Gastrocnemius medialis (tissue), 4 donors: Measurements from ENCODE around the gene AGPAT3. TPM values are rescaled to one million over a fixed set of nuclear protein-coding genes. Genes with fewer than 3 reads are reported as not detected.

Source experiments
- ATAC-seq, 2 donors: fragments of 150-250 bp; one replicate each; pipeline ENCODE4 v1.9.1; 2016
- DNase-seq, 2 donors: peaks; one replicate each; pipeline ENCODE4 v3.0.0-alpha.2; 2019
- H3K27ac ChIP-seq, 4 donors: fragments of 200-600 bp; sonication (generic); 1 replicate in 1 of 4; 2 replicates in 3 of 4; pipeline ENCODE4 v1.5.1; 2016 to 2018; ENCODE audit warnings: mild to moderate bottlenecking in 2 of 4, moderate library complexity in 1 of 4
- H3K27me3 ChIP-seq, 3 donors: fragments of 200-600 bp; sonication (generic) in 2 of 3; 1 replicate in 1 of 3; 2 replicates in 2 of 3; pipeline versions ENCODE4 v1.5.1 to v1.6.0; 2016 to 2019; ENCODE audit warnings: mild to moderate bottlenecking in 1 of 3, moderate library complexity in 1 of 3
- H3K36me3 ChIP-seq, 2 donors: fragments of 200-600 bp; sonication (generic) in 1 of 2; one replicate each; pipeline ENCODE4 v1.5.1; 2017 to 2018
- H3K4me1 ChIP-seq, 2 donors: fragments of 200-600 bp; sonication (generic) in 1 of 2; one replicate each; pipeline ENCODE4 v1.5.1; 2016 to 2017; ENCODE audit warnings: mild to moderate bottlenecking in 2 of 2
- H3K4me3 ChIP-seq, 4 donors: fragments of 200-600 bp; sonication (generic) in 3 of 4; 1 replicate in 1 of 4; 2 replicates in 3 of 4; pipeline ENCODE4 v1.5.1; 2016 to 2019; ENCODE audit warnings: mild to moderate bottlenecking in 2 of 4
- H3K9me3 ChIP-seq, 3 donors: fragments of 200-600 bp; sonication (generic) in 2 of 3; 1 replicate in 1 of 3; 2 replicates in 2 of 3; pipeline ENCODE4 v1.5.1; 2016 to 2019
- CTCF ChIP-seq, 5 experiments: fragments of 450-650 bp in 3 of 5; fragments of 200-600 bp in 2 of 5; sonication (generic) in 2 of 5; IDR thresholded peaks in 4 of 5; conservative IDR thresholded peaks in 1 of 5; 1 replicate in 4 of 5; 2 replicates in 1 of 5; pipeline ENCODE4 v1.5.1; 2016 to 2019; ENCODE audit warnings: antibody characterized with exemption in 5 of 5, mild to moderate bottlenecking in 3 of 5, moderate library complexity in 3 of 5
- POLR2A ChIP-seq, 2 donors: fragments of 450-650 bp; IDR thresholded peaks; one replicate each; pipeline ENCODE4 v1.6.1; 2017; ENCODE audit warnings: antibody characterized with exemption in 2 of 2, mild to moderate bottlenecking in 2 of 2, moderate library complexity in 2 of 2
- in situ Hi-C, 4 donors: fragments of 200-750 bp; cut with MboI; loops; one replicate each; pipeline versions ENCODE4 v1.15.0 to v1.8.0; 2017; ENCODE audit warnings: low sequenced_read_pairs in 4 of 4
- intact Hi-C: fragments of 100-400 bp; cut with DNase I; formaldehyde crosslinking; loops from one replicate; pipeline ENCODE4 v1.15.1; 2023; ENCODE audit warnings: low total_unique reads
- total RNA-seq, 4 donors: library from RNA; depleted of rRNA; stranded (reverse); fragments of >200 nt; gene quantifications; one replicate each; pipeline versions ENCODE4 v1.1.0 to v1.2.3, GENCODE V29; 2016

AGPAT3 gene
- total RNA-seq, 4 donors from 2014 or later: 44.2 to 102 (median 59.3) TPM

GRCh38 chr21:43892334-43892733 is 27.3 kb downstream of the AGPAT3 start:
- DNase-seq (no peak), ATAC-seq (no peak)
- Histone ChIP-seq H3K4me3 (no peak overlapping the region), H3K4me1 (peaks cover 4 to 8% of the 10 kb centered on the region in 2 donors), H3K36me3 (no peaks in the 10 kb centered on the region), H3K27me3 (no peaks in the 10 kb centered on the region), H3K9me3 (no peaks in the 10 kb centered on the region), H3K27ac (peak overlapping the region in 1 of 4 donors; percentile 51)
- intact Hi-C loops (no loop called here), in situ Hi-C loops (no loop called here)
- no peak for TF ChIP-seq CTCF (IDR thresholded peaks at IDR 0.05 in 4 of 5, conservative IDR thresholded peaks at IDR 0.05 in 1 of 5)
- TF ChIP-seq POLR2A (IDR thresholded peaks at IDR 0.05): no peak

- ATAC-seq (no peak), DNase-seq (no peak)
- peak overlapping the region in 3 of 4 donors; percentile 40 to 53 (median 51) for H3K27ac ChIP-seq
- intact Hi-C loops: no loop called here
- H3K9me3 ChIP-seq: no peaks in the 10 kb centered on the region
- peaks cover 4 to 8% of the 10 kb centered on the region in 2 donors for H3K4me1 ChIP-seq
- H3K36me3 ChIP-seq: no peaks in the 10 kb centered on the region
- in situ Hi-C loops: no loop called here
- H3K27me3 ChIP-seq: no peaks in the 10 kb centered on the region
- H3K4me3 ChIP-seq: no peak overlapping the region
- TF ChIP-seq CTCF (IDR thresholded peaks at IDR 0.05 in 4 of 5, conservative IDR thresholded peaks at IDR 0.05 in 1 of 5): no peak
- TF ChIP-seq POLR2A (IDR thresholded peaks at IDR 0.05): no peak
Observed at GRCh38 chr21:43892984-43893535, 28.0 kb downstream of the AGPAT3 start.

- H3K36me3 ChIP-seq: no peaks in the 10 kb centered on the region
- H3K9me3 ChIP-seq: no peaks in the 10 kb centered on the region
- intact Hi-C loops: no loop called here
- no peaks in the 10 kb centered on the region for H3K27me3 ChIP-seq
- TF ChIP-seq POLR2A (IDR thresholded peaks at IDR 0.05) (no peak), CTCF (IDR thresholded peaks at IDR 0.05 in 4 of 5, conservative IDR thresholded peaks at IDR 0.05 in 1 of 5) (no peak)
- H3K27ac ChIP-seq: peak overlapping the region in 3 of 4 donors; percentile 40 to 53 (median 51)
- DNase-seq: no peak
- H3K4me1 ChIP-seq: peaks cover 4 to 8% of the 10 kb centered on the region in 2 donors
- in situ Hi-C loops: no loop called here
- peak; percentile 63 to 89 for ATAC-seq
- H3K4me3 ChIP-seq: peak overlapping the region in 1 of 4 donors; percentile 0
Observed at GRCh38 chr21:43893536-43894205, 28.6 kb downstream of the AGPAT3 start.

GRCh38 chr21:43894206-43894577 is 29.2 kb downstream of the AGPAT3 start:
- intact Hi-C loops (no loop called here), in situ Hi-C loops (no loop called here)
- H3K36me3 ChIP-seq: no peaks in the 10 kb centered on the region
- H3K4me3 ChIP-seq: peak overlapping the region in 1 of 4 donors; percentile 0
- TF ChIP-seq POLR2A (IDR thresholded peaks at IDR 0.05) (no peak), CTCF (IDR thresholded peaks at IDR 0.05 in 4 of 5, conservative IDR thresholded peaks at IDR 0.05 in 1 of 5) (no peak)
- no peaks in the 10 kb centered on the region for H3K9me3 ChIP-seq
- H3K27me3 ChIP-seq: no peaks in the 10 kb centered on the region
- DNase-seq (no peak), ATAC-seq (no peak)
- peaks cover 4 to 8% of the 10 kb centered on the region in 2 donors for H3K4me1 ChIP-seq
- peak overlapping the region in 3 of 4 donors; percentile 40 to 53 (median 51) for H3K27ac ChIP-seq
